Hematopoietic multipotent progenitor cell (in vitro differentiated cells): ENCODE measurements around the gene RPL36A. TPM values are rescaled to one million over a fixed set of nuclear protein-coding genes. Genes with fewer than 3 reads are reported as not detected.

Experiments
- DNase-seq, 3 donors: peaks; one replicate each; pipeline ENCODE4 v3.0.0-alpha.2; 2011 to 2015; ENCODE audit warnings: low read depth in 2 of 3, low spot score in 2 of 3
- total RNA-seq: library from RNA; depleted of rRNA; stranded (reverse); fragments of >200 nt; gene quantifications from one replicate; pipeline ENCODE4 v1.2.3, GENCODE V29; 2012

Gene RPL36A
- total RNA-seq: 71.6 TPM

DNA sequence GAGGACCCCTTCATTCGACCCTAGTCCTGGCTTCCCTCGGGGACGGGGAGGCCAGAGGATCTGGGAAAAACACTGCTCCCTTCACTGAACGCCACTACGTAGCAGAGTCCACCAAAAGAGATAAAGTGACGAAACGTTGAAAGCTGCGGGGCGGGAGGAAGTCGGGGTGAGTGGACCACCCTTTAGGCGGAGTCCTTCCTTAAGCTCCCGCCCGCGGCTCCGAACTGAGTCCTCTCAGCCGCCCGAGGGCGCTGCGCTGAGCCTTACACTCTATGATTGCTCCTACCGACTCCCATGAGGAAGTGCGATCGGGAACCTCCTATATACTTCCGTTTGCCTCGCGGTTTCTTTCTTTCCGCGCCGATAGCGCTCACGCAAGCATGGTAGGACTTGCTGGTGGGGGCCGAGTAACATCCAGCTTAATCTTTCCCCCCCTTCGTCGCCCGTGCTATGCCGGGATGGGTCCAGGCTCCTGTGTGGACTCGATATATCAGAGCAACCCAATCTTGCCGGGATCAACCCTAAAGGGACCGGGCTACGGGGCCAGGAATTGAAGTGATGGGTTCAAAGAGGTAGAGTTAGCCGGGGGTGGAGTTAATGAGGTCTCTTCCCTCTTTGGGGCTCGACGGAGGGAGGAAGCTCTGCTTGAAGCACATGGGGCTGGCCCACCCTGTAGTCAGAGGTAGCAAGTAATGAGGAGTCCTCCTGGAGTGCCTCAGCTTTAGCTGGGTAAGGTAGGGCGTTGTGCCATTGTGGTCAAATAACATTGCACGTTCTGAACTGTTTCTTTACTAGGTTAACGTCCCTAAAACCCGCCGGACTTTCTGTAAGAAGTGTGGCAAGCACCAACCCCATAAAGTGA lies at the start of gene RPL36A:
TSS of gene RPL36A (plus strand) at position 348 of the 862 bp plus-strand sequence. CDS start at position 381, 33 bp downstream.
- peak; percentile 46 to 93 (median 89) for DNase-seq

DNA sequence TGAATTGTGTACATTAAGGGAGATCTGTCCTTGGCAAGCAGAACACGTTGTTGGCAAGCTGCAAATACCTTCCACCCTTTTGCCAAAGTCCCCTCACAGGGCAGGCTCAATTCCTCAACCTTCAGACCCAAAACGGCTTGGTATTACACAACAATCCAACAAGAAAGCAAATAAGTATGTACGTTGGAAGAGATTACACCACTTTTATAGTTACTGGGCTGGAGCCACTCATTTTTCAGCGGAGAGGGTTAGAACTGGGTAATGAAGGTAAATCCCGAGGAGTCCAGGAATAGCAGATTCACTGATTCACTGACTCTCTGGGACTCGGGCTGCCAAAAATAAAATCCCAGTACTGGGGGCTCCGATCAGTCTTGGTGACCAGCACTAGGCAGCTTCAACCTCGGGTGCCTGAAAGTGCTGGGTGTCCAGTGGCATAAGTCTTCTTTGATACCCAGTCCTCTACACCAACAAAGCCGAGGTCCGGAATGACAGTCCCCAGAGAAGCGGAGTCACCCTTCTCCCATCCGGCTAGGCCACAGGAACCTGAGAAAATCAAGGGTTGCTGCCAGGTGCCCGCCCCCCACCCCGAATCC lies 42.9 kb upstream of the RPL36A start:
- no peak for DNase-seq

DNA sequence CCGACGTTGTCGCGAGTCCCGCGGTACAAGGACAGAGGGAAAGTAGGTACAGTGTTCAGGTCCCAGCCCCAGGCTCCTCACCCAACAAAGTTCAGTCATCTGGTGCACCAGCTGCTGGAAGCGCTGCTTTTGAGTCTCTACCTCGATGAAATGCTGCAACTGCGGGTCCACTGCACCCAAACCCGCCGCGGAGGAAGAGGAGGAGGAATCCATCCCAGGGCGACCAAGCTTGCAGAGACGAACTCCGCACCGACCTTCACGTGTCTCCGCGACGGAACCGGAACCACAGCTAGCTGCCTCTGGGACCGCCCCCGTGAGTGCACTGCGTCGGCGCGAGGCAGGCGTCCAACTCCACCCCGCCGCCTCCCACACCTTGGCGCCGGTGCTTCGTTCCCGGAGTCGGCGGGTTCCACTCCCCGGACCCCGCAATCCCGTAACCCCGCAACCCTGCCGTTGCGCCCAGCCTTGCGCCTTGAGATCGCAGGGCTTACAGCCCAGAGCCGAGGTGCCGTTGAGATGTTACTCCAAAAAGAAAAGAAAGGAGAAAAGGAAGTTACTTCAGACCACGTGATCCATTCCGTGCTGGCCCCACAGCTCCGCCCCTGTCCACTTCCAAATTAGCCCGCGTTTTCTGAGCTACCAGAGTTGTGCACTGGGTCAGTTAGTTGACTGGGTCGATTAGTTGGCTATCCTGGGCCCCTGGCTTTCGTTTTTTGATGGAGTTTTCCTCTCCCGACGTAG lies 42.2 kb upstream of the RPL36A start, which contains the start of gene TIMM8A:
TSS of gene TIMM8A (minus strand) at position 291 of the 741 bp plus-strand sequence. CDS start at position 213, 78 bp downstream.
- DNase-seq: peak; percentile 41 to 65 (median 59)

DNA sequence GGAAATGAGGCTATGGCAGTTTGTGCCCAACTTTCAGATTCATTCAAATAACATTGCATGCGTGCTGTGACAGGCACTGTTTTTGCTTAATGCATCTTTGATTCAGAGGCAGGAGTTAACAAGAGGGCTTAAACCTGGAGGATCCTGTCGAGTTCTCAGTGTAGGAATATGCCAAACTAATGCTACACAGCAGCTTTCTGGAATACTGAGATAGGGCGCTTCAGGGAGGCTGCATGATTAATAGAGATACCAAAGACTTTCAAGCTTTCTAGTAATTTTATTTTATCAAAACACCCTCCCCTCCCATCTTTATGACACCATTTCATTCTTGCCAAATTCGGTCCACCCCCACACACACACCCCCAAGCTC lies 41.6 kb upstream of the RPL36A start:
- DNase-seq: no peak

DNA sequence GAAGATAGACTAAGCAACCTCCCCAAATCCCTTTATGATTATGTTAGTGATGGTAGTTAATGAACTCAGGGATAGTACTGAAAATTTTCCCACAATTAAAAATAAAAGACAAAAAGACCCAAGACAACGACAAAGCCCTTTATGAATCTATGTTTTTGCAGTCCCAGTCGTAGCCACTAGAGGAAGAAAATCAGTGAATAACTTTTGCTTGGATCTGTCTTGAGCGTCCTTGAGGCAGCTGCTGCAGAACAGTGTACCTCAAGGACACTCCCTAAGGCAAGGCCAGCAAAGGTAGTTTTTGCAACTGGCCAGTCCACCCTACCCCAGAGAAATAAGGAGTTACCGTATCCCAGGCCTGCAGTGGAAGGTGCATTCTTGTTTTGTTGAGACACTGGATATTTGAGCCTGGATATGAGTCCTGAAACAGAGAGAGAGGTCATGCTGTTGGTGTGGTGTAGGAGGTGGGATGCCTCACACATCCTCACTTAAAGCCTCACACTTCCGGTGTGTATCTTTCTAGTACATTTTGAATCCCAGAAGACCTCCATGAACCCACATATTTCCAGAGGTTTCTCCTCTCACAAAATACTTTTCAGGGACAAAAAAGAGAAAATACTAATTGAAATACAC lies 33.5 kb upstream of the RPL36A start:
- peak in 1 of 3 donors; percentile 10 for DNase-seq

DNA sequence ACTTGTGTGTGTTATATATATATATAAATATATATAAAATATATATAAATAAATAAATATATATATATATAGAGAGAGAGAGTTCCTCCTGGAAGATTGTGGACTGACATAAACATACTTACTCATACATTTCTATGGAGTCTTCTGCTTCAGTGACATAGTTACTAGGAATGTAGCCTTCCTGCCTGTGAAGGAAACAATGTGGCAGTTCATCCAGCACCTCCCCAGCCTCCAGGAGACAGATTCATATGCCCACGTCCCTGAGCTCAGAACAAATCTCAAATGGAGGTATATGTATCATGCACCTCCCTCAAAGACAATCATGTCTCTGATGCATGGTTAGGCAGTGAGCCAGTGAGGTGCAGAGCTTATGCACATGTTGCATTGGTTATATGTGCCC lies 30.8 kb upstream of the RPL36A start:
- no peak for DNase-seq

DNA sequence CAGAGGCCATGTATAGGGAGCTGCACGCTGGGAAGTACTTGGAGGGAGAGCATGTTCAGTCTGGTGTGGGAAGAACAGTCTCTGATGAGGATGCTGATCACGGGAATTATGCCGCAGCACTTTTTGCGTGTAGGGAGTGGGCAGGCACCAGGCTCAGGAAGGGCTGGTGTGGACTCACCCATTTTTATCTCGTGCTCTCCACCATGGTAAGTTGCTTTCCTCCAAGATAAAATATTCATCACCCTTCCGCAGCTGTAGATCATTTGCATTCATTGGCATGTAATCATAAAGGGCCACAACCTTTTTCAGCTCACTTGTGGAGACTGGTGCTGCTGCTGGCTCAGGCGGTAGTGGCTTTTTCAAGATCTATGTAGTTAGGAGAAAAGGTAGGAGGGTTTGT lies 30.4 kb upstream of the RPL36A start:
- no peak for DNase-seq

DNA sequence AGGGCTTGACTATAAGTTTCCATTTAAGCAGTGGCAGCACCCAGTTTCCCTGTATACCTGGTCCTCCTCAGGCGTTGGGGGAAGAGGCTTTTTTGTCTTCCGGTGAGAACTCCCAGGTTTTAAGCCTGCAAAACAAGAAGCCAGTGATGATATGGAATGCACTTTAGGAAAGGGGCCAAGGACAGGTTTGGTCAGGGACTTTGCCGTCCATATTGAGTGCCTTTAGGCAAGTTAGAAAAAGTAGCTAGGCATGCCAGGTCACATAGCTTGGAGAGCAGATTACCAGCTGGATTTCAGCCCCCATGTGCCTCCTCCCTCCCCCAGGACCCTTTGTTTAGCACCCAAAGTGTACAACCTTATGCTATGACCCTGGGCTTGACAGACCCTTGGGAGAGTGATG lies 28.7 kb upstream of the RPL36A start:
- no peak for DNase-seq

DNA sequence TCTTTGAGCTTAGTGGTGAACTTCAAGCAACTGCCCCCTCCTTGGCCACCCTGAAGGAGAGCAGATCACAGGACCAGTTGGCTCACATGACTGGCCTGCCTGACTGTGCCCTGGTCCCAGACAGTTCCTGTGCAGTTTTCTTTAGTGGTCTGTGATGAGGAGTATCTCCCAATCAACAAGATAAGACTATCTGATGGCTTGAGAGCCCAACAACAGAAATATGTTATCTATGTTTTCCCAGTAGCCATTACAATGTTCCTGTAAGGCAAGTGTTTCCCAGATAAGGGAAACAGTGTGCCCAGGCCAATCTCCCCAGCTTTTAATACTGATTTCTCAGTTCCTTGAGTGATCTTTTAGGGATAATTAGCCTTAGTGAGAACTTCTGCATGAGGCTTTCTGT lies 28.1 kb upstream of the RPL36A start:
- no peak for DNase-seq

DNA sequence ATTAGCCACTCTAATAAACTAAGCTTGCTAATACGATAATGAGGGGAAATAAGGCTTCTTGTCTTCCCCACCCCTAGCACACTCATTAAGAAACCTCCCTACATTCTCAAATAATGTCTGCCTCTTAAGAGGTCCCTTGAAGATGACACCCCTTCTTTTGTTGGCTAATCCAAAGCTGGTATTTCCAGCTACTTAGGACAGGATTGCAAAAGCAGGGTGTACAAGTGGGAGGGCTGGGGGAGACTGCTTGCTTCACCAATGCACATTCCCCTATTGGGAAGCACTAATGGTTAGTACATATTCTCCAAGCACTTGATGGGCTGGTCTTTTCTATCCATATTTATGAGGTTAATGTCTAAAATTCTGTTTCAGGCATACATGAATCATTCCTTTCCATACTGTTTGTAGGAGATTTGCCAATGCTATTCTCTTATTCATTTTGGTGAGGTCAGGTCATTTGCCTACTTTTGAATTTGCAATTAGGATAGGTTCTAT lies 25.5 kb upstream of the RPL36A start:
- DNase-seq: no peak

DNA sequence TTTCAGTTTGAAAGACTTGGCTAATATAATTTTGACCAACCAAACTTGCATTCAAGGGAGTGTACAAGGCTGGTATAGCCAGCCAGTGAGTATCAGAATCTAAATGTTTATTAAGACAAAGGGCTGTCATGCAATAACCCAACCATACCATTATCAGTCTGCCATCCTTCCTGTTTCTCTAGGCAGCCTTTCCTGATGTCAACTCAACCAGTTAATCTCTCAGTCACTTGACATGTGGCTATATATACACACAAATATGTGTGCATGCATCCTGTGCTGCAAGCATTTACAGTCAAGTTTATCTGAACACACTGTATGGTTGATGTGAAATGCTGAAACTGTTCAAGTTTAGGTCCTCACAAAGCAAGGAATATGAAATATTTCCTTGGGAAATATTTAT lies 22.0 kb upstream of the RPL36A start:
- DNase-seq: peak in 1 of 3 donors; percentile 26

DNA sequence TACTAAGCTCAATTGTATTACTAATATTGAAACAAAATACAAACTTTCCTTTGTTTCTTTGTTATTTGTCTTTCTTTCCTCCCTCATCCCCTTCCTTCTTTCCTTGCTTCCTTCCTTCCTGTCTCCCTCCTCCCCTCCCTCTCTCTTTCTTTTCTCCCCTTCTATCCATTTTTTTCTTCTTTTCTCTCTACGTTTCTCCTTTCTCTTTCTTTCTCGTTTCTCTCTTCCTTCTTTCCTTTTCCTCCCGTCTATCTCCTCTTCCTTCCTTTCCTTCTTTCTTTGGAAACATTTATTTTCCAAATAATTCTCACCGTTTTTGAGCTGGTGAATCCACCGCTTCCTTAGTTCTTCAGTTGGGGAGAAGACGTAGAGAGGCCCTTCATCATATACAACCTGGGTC lies 21.1 kb upstream of the RPL36A start:
- no peak for DNase-seq

DNA sequence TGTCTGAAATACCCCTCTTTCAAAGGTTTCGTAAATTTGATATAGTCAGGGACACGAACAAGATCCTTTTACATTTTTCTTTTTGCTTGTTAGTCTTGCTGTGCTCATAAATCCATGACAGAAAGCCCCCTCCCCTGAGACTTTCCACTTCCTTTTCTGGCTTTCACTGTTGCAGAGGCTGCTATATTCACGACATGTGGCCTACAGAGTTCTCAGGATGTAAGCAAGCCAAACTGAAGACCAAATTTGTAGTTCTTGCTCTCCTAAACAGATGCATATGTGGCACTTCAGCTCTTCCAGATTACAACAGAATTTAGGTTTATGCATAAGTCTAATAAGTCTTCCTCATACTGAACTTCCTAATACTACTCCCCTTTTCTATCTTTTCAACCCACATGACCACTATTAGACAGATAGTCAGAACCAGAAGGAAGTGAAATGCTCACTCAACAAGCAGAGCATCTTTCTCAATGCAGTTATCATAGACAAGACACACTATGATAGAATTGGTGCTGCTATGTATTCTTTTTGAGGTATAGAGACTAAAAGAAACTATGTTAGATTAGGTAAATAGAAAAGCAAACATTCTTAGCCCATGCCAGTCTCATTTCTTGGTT lies 19.8 kb upstream of the RPL36A start:
- DNase-seq: no peak

DNA sequence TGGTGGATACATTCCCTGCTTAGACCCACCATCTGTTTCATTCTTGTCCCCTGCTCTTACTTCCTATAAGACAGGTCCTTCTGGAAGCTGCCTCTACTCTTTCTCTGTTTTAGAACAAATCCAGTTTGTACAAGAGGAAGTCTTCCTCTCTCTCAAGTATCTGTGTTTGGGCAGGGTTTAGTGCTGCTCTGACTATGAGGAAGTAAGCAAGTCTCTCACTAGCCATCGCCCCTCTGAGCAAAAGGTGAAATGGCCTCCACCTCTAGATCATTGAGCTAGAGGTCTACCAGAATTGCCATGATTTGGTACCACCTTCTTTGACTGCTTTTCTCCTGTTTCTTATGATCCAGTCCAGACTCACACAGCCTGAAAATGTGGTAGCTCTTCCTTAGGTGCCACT lies 13.3 kb upstream of the RPL36A start:
- no peak for DNase-seq

DNA sequence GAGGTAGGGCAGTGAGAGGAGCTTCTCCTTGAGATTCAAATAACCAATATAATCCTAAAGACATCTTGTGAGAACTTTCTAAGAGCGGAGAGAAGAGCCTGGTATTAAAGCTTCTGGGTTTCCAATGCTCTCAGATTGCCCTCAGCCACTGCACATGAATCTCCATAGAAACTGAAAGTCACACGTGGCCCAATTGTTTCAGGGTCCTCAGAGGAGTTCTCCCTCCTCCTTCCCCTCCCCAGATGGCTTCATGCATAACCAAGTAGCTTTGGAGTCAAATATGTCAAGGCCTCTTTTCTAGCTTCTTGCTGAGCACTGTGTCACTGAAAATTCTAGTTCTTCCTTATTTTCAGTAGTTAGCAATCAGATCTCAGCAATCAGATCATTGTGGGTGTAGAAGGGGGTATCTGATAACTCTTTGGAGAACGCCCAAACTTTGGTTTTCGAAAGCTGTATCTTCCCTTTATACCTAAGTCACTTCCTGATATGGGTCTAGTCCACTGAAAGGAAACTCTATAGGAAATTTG lies 7.1 kb upstream of the RPL36A start:
- no peak for DNase-seq

DNA sequence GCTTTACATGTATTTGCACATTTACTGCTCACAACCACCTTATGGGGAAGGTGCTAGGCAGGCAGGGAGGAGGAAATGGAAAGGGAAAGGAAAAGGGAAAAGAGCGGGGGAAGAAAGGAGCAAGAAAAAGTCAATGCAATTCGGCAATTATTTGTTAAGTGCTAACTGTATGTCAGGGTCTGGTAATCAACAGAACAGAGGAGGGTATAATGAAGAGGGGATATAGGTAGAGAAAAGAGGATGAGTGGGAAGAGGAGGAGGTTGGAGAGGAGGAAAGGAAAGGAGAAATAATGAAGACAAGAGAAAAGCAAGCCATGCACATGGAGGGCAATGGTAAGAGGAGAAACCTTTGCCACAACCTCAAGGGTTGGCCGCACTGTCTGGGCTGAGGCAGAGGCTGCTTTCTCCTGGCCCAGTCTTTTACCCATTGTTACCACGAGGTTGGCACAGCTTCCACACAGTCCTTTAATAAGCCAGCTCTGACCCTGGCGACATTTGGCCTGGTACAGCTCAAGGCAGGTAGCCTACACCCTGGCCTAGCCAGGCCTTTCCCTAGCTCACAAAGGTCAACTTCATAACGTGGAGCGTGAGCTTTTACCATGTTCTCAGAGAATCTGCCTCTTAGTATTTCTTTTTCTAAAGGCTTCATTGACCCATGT lies 5.7 kb upstream of the RPL36A start:
- DNase-seq: no peak

DNA sequence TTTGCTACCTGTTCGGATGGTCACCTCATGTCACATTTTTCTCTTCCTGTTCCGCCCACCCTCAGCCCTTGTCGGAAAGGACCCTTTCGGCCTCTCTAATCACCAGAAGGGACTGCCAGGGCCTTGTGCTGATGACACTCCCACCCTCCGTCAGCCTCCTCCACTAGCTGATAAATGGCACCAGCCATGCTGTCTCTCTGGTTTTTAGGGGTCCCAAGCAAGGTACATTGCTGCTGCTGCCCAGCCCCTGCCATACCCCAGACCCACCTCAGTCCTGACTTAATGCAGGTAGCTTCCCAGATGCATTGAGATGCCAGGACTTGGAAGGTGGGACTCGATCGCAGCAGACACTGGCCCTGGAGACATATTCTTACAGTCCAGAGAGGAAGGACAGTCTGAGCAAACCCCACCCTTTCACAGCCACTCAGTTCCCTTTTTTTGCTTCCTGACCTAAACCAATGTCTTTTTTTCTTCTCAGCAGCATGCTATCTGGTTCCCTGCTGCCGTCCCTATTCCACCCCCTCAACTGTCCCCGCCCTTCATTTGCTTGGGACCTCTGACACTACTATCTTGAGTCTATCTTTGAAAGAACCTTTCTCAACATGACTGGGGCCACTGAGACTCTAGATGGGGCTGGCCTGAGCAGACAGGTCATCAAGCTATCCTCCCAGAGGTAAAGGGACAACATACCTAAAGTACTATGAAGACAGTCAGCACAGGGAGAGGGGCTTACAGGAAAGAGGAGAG lies 4.8 kb upstream of the RPL36A start, which contains the start of gene BTK:
TSS of gene BTK (minus strand) at position 397 of the 747 bp plus-strand sequence. CDS start 10,907 bp downstream, outside the sequence.
- DNase-seq: peak in 2 of 3 donors; percentile 46 to 61

DNA sequence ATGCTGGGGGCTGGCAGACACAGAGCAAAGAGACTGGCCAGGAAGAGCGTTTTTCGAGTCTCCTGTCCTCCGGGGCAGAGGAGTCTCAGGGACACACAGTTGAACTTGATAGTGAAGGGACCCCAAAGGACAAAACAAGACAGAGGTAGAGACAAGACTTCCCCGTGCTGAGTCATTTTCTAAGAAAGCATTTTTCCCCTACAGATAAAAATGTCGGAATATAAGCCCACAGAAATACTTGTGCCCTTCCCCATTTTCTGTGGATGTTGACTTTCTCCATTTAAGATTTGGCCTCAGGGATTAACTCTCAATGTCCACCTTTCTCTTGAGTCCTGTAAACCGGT lies 4.3 kb upstream of the RPL36A start:
- DNase-seq: no peak

DNA sequence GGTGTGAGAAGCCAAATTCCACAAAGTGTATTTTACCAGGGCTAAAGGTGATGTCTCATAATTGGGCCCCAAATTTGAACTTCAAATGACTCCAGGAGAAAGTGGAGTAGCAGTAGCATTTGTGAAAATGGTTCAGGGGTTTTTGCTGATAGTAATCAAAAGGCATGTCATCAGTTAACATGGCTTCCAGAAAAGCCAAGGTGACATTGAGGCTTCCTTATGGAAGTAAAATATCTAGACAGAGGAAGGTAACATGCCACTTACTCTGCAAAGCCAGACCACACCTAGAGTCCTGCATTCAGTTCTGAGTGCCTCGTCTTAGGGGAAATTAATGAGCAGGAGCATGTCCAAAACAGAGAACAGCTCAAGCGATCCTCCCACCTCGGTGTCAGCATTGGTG lies 2.2 kb upstream of the RPL36A start:
- no peak for DNase-seq
